ENCODE data around the gene ZFP36. TPM values are rescaled to one million over a fixed set of nuclear protein-coding genes. Genes with fewer than 3 reads are reported as not detected.

The ZFP36 gene, protein sequence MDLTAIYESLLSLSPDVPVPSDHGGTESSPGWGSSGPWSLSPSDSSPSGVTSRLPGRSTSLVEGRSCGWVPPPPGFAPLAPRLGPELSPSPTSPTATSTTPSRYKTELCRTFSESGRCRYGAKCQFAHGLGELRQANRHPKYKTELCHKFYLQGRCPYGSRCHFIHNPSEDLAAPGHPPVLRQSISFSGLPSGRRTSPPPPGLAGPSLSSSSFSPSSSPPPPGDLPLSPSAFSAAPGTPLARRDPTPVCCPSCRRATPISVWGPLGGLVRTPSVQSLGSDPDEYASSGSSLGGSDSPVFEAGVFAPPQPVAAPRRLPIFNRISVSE
- 6.5 and 14.8 TPM in 2 replicates for total RNA-seq

DNA sequence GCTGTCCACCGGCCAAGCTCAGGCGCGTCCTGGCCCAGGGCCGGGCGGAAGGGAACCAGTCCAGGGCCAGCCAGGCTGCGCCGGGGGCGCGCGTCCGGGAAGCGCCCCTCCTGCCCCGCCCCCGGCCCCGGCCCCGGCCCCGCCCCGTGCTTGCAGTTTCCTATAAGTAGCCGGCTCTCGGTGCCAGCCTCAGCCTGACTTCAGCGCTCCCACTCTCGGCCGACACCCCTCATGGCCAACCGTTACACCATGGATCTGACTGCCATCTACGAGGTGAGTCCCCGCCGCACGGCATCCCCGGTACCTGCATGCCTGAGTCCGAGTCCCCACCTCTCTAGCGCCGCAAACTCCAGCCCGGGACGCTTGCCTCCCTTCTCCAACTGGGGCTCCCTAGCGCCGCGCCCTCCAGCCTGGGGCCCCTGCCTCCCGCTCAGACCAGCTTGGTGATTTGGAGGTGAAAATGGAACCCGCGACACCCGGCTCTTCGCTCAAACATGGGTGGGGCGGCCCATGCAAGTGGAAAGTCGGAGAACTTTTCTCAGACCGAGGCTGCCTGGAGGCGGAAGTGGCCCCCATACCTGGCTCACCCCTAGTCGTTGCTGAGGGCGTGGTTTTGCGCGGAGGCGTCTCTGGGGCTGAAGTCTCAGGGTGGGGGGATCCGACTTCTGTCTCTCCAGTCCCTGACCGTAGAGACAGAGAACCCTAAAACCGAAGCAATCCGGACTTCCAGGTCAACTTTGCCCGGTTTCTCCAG lies at the start of gene ZFP36:
Gene ZFP36 (plus strand): TSS at position 192 of the 754 bp plus-strand sequence. CDS start 58 bp downstream, at position 250.

DNA sequence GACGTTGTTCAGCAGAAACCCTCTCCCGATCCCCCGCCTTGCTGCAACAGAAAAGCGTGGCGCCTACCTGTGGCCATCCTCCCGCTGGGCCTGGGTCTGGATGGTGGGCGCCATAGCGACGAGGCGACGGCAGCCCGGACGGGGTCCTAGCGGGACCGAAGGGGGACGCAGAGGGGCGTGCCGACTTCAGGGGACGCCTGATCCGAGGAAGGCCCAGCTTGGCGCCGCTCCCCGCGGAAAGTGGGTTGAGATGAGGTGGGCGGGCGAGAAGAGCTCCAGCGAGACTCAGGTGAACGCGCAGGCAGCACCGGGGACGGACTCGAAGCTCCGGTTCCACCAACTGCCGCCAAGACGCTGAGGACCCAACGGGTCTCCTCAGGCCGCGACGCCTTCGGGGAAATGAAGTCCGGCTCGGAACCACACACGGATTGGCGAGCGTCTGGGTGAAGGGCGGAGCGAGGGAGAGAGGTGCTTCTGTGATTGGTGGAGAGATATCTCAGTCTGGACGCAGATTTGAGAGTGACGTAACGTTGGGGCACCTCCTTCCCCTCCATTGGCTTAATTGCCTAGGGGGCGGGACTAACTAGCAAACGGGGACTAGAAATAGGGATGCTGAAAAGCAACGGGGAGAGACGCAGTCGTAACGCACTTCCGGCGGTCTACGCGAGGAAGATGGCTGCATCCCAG lies 15.8 kb upstream of the ZFP36 start, which contains the start of the genes MED29 and PAF1:
Gene MED29 (plus strand): TSS at position 628 of the 687 bp plus-strand sequence. CDS start 45 bp downstream, at position 673.
Gene PAF1 (minus strand): TSS at position 356 of the 687 bp plus-strand sequence. CDS start 242 bp downstream, at position 114.

DNA sequence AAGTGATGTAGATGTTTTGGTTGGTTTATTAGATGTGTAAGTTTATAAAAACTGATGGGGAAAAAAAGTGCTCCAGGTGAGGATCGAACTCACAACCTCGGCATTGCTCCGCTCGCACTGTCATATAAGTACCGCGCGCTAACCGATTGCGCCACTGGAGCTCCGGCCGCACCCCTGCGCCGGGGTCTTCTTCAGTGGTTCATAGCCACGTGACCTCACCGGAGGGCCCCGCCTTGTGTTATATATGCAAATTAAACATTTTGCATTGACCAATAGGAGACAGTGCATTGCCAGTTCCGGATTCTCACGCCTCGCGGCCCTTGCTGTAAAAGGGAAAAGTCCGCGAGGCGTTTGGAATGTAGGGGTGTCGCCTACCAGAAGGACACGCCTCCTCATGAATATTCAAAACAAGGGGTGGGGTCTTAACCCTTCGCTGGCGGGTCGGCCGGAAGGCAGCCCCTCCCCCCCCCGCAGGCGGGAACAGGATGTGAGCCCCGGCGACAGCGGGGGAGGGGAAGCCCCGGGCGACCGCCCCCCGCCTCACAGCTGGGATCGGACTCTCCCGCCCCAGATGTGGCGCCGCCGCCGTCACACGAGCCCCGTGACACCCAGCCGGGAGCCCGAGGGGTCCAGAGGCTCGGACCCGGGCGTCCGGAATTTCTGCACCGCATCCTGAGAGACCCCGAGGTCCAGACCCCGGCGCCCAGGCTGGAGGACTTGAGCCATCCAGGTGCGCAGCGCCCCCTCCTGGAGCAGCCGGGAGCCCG lies 5.6 kb downstream of the ZFP36 start, which contains the start of gene PLEKHG2:
Gene PLEKHG2 (plus strand): TSS at position 570 of the 767 bp plus-strand sequence. CDS start 1,418 bp downstream, outside the sequence.

DNA sequence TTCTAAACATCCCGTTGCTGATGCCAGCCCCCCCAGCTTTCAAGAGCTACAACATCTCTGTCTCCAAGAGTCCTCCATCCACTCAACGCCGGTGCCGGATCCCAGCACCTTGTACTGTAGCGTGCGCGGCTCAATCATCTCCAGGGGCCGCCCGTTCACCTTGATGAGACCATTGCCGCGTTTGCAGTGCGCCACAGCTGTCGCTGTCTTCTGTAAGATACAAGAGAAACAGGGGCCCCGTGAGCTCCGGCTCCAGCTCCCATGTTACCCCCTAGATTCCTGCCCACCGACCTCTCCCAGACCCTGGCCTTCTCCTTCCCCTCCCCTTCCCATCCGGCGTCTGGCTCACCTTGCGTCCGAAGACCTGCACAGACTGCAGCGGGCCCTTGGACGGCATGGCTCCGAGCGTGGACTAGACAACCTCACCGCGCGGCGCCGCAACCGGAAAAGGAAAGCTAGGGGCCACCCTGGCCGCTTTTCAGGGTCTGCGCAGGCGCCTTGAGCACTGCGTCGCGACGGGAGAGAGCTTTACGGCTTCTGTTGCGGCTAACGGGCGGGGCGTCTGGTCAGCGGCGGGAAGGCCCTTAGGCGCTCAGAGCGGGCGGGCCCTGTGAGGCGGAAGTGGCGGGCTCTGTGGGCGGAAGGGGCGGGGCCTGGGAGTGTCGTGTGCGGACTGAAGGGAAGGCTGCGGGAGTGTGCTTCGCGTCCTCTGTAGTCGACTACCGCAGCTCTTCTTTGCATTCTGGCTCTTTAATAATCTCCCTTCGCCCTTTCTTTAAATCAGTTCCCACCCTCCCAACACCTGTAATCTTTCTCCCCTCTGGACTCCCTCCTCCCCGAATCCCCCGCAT lies 29.1 kb downstream of the ZFP36 start, which contains the start of gene RPS16:
Gene RPS16 (minus strand): TSS at position 451 of the 851 bp plus-strand sequence. CDS start 54 bp downstream, at position 397.

DNA sequence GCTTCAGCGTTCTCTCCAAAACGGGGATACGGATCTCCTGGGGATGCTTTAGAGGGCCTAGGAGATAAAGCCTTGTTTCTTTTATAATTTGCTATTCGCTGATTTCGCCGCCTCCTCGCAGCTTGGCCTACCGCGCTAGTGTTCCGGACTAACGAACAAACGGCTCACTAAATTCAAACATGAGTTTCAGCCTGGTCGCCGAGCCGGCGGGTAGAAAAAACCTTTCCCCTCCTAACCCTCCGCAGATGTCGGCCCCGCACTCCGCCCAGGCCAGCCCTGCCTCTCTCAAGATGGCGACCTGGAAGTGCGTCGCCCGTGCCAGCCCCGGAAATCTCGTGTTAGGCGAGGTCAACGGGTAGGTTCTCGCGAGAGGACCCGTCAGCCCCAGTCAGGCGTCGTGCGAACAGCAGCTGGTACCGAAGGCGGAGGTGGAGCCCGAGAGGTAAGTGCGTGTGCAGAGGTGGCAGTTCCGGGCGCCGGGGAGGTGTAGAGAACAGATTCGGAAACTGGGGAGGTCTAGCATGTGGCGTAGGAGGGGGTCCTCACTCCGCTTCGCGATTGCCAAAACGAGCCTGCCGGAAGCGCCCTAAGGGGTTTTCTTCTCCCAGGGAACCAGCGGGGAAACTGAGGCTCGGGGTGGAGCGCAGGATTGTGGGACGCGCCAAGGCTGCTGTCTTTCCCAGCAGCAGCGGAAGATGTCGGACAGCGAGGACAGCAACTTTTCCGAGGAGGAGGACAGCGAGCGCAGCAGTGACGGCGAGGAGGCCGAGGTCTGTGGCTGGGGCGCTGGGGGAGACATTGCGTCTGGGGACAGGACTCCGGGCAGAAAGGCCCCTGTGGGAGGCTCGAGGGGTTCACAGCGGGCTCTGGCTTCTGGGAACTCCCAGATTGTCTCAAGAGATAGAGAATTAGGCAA lies 38.8 kb downstream of the ZFP36 start, which contains the start of gene SUPT5H:
Gene SUPT5H (plus strand): TSS at position 387 of the 916 bp plus-strand sequence. CDS start 309 bp downstream, at position 696.

Other genes starting within 250 kb of the ZFP36 start
- 8.9 and 9.3 TPM in 2 replicates for gene NCCRP1, start 209.9 kb upstream of the ZFP36 start, total RNA-seq
- not detected in 2 replicates for gene SYCN, start 202.6 kb upstream of the ZFP36 start, total RNA-seq
- not detected in 2 replicates for gene IFNL3, start 161.8 kb upstream of the ZFP36 start, total RNA-seq
- not detected in 2 replicates for gene IFNL4, start 158.0 kb upstream of the ZFP36 start, total RNA-seq
- gene IFNL2, start 138.5 kb upstream of the ZFP36 start, total RNA-seq, result not detected in 2 replicates
- not detected in 2 replicates for gene IFNL1, start 110.4 kb upstream of the ZFP36 start, total RNA-seq
- under 0.01 and 0.28 TPM in 2 replicates for gene LRFN1, start 86.0 kb upstream of the ZFP36 start, total RNA-seq
- gene GMFG, start 70.8 kb upstream of the ZFP36 start, total RNA-seq, result not detected in 2 replicates
- 27.7 and 86.7 TPM in 2 replicates for gene SAMD4B, start 64.4 kb upstream of the ZFP36 start, total RNA-seq
- gene PAF1, start 15.7 kb upstream of the ZFP36 start, total RNA-seq, result 36.4 and 40.0 TPM in 2 replicates
- 13.7 TPM in 2 replicates for gene MED29, start 15.5 kb upstream of the ZFP36 start, total RNA-seq
- gene PLEKHG2, start 5.8 kb downstream of the ZFP36 start, total RNA-seq, result 4.8 and 20.1 TPM in 2 replicates
- 143 and 397 TPM in 2 replicates for gene RPS16, start 29.1 kb downstream of the ZFP36 start, total RNA-seq
- 39.0 and 69.6 TPM in 2 replicates for gene SUPT5H, start 38.7 kb downstream of the ZFP36 start, total RNA-seq
- gene TIMM50, start 74.0 kb downstream of the ZFP36 start, total RNA-seq, result 52.6 and 82.4 TPM in 2 replicates
- gene DLL3, start 92.1 kb downstream of the ZFP36 start, total RNA-seq, result 0.07 and 0.34 TPM in 2 replicates
- gene SELENOV, start 108.3 kb downstream of the ZFP36 start, total RNA-seq, result not detected in 2 replicates
- 0.71 and 1.0 TPM in 2 replicates for gene EID2B, start 126.0 kb downstream of the ZFP36 start, total RNA-seq
- gene EID2, start 133.3 kb downstream of the ZFP36 start, total RNA-seq, result 5.4 and 8.5 TPM in 2 replicates
- gene LGALS13, start 195.7 kb downstream of the ZFP36 start, total RNA-seq, result not detected in 2 replicates
- not detected in 2 replicates for gene LGALS16, start 249.1 kb downstream of the ZFP36 start, total RNA-seq

Data from nasal cavity respiratory epithelium epithelial cell of viscerocranial mucosa (primary cell).